Activated CD8-positive, alpha-beta memory T cell treated with anti-CD3 and anti-CD28 coated beads, Interleukin-2, amount 10 ng/mL, durations not matched to agents 7 days and 5 days (primary cell): ENCODE data around the gene DNAJC27. TPM values are rescaled to one million over a fixed set of nuclear protein-coding genes. Genes with fewer than 3 reads are reported as not detected.
A peak's percentile ranks its signal among the peaks of the same experiment; 100 is the strongest.
"Not testable (repeated sequence)": the region's sequence is repeated elsewhere in the genome, so short reads cannot be mapped to it uniquely, and the experiment has no call there.

Source experiments
- ATAC-seq: fragments of 150-1000 bp; cut with Tn5 transposase; one replicate; pipeline ENCODE4 v1.10.0; 2021; ENCODE audit warnings: moderate library complexity
- CTCF ChIA-PET: fragments of 350-600 bp; sonication (Branson Sonifier 250); formaldehyde crosslinking; loops from one replicate; lab custom pipeline; 2021; ENCODE audit warnings: antibody characterized with exemption; lab: Charles Lee
- DNase-seq: peaks from one replicate; pipeline ENCODE4 v3.0.0-alpha.2; 2020
- H3K27ac Mint-ChIP-seq: one replicate; pipeline ENCODE4 v1.8.0; 2021; ENCODE audit warnings: mild to moderate bottlenecking, mixed read lengths
- H3K27me3 Mint-ChIP-seq: one replicate; pipeline ENCODE4 v1.8.0; 2021; ENCODE audit warnings: mixed read lengths
- H3K36me3 Mint-ChIP-seq: one replicate; pipeline ENCODE4 v1.8.0; 2021; ENCODE audit warnings: mild to moderate bottlenecking, mixed read lengths
- H3K4me1 Mint-ChIP-seq: one replicate; pipeline ENCODE4 v1.8.0; 2021; ENCODE audit warnings: mixed read lengths
- H3K4me3 Mint-ChIP-seq: one replicate; pipeline ENCODE4 v1.8.0; 2021; ENCODE audit warnings: mild to moderate bottlenecking, moderate library complexity, mixed read lengths
- H3K9me3 Mint-ChIP-seq: one replicate; pipeline ENCODE4 v1.8.0; 2022; ENCODE audit warnings: low read depth, mixed read lengths
- total RNA-seq, 2 experiments: library from RNA; stranded (reverse); gene quantifications; one replicate each; pipeline ENCODE4 v1.2.3, GENCODE V29; 2021

DNAJC27 gene
- total RNA-seq = 1 to 10 TPM; 6.5 to 8.7 TPM

DNA sequence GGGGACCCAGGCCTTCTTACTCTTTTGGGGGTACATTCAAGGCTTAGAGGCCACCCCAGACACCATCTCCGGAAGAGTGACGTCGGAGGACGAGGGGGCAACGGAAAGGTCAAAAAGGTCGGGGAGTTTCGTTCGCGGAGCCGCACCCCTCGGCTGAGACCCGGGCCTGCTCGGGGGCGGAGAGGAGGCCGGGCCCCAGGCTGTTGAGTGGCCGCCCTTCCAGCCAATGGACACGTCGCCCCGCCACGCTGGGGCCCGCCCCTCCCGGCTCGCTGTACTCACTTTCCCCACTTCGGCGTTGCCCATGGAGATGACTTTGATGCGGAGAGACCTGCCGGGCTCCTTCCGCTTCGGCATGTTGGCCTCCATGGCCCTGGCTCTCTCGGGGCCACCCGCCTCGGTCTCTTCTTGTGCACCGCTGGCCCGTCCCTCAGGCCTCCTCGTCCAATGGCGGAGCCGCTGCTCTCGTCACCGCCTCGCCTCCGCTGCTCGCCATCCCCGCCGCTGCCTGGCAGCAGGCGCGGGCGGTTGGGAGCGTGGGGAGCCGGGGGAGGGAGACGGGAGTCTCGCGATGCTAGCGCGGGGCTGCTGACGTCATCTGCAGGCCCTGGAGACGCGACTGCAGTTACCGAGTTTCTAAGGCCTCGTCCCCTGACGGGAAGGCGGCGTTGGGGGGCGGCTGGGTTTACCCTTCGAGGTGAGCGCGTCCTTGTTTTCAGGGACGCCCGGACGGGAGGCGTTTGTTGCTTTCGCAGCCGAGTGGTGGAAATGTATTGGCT, at the start of gene DNAJC27:
Gene DNAJC27, minus strand, starts transcription at position 420 of the 779 bp plus-strand sequence. Its CDS starts 51 bp downstream, at position 369.
- CTCF ChIA-PET = interaction anchor here (9.0 kb wide), 1 partner anchor 156 kb away, joined by 170 read pairs; no protein-coding TSS in a partner anchor

DNA sequence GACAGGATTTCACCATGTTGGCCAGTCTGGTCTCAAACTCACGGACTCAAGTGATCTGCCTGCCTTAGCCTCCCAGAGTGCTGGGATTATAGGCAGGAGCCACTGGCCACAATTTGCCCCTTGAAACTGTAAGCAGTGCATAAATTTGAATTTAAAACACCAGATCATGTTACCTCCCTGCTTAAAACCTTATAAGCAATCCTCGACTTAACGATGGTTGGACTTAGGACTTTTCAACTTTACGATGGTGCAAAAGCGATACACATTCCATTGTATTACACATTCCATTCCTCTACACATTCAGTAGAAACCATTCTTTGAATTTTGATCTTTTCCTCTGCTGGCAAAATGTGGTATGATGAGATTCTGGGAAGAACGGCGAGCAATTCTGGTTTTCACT, 46.9 kb upstream of the DNAJC27 start:
- Mint-ChIP-seq H3K36me3 (no peaks in the 10 kb centered on the region), H3K4me3 (no peak overlapping the region), H3K27me3 (peaks cover 7% of the 10 kb centered on the region), H3K9me3 (no peaks in the 10 kb centered on the region), H3K4me1 (no peaks in the 10 kb centered on the region), H3K27ac (no peak overlapping the region)
- DNase-seq (no peak), ATAC-seq (no peak)
- CTCF ChIA-PET = interaction anchor here (0.5 kb wide), 1 partner anchor 122 kb away, joined by 4 read pairs; no protein-coding TSS in a partner anchor

More for the DNA sequence above, at the start of gene DNAJC27:
- Mint-ChIP-seq H3K27ac (peak within 1 kb of the TSS; percentile 100), H3K27me3 (no peaks in the 10 kb centered on the region), H3K4me3 (peak within 1 kb of the TSS; percentile 96), H3K4me1 (peaks cover 23% of the 10 kb centered on the region), H3K9me3 (no peaks in the 10 kb centered on the region), H3K36me3 (peaks cover 3% of the 10 kb centered on the region)
- DNase-seq (peak; percentile 98), ATAC-seq (peak; percentile 94)

DNA sequence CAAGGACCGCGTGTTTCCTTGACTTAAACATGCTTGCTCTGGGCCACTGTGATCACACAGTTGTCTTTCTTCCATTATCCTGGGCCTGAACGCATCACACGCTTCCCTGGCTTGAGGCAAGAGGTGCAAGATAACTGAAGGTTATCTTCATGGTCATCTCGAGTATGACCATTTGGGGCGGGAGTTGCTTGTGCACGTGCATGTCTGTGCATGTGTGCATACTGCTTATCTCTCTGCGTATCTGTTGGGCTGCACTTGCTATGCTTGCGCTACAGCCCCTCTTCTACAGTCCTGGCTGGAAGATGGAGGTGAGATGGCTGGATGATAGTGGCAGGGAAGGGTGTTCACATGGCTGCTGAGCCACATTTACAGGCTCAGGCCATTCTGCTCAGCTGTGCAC, 42.9 kb upstream of the DNAJC27 start:
- CTCF ChIA-PET = interaction anchor here (1.1 kb wide), 1 partner anchor 39 kb away, joined by 3 read pairs; no protein-coding TSS in a partner anchor
- Mint-ChIP-seq H3K4me1 (no peaks in the 10 kb centered on the region), H3K27ac (no peak overlapping the region), H3K27me3 (no peaks in the 10 kb centered on the region), H3K4me3 (no peak overlapping the region), H3K36me3 (no peaks in the 10 kb centered on the region), H3K9me3 (no peaks in the 10 kb centered on the region)
- ATAC-seq = no peak
- no peak for DNase-seq

DNA sequence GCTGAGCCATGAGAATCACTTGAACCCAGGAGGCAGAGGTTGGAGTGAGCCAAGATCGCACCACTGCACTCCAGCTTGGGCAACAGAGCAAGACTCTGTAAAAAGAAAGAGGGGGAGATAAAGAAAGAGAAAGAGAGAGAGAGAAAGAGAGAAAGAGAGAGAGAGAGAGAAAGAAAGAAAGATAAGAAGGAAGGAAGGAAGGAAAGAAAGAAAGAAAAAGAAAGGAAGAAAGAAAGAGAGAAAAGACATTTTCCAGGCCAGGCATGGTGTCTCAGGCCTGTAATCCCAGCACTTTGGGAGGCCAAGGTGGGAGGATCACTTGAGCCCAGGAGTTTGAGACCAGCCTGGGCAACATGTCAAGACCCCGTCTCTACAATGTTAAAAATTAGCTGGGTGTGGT, 39.6 kb upstream of the DNAJC27 start:
- CTCF ChIA-PET, H3K36me3 Mint-ChIP-seq, H3K9me3 Mint-ChIP-seq, H3K27ac Mint-ChIP-seq, H3K27me3 Mint-ChIP-seq, H3K4me1 Mint-ChIP-seq, ATAC-seq, H3K4me3 Mint-ChIP-seq, DNase-seq: not testable (repeated sequence)

DNA sequence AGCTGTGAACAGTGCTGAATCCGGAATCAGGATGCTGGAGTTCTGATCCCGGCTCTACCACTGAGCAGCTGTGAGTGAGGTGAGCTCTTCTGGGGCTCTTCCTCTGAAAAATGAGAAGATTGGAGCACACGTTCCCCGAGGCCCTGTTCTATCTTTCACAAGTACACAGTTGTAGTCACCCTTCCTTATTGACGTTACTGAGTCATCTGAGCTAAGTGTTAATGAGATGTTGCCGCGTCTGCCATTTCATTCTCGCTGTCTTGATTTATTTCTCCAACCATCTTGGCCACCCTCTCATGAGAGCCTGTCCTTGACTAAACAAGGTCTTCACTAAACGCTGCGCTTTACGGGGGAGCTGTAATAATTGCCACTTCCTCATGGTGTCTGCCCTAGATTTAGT, 38.2 kb upstream of the DNAJC27 start:
- no peaks in the 10 kb centered on the region for H3K36me3 Mint-ChIP-seq
- H3K27ac Mint-ChIP-seq = no peak overlapping the region
- H3K4me3 Mint-ChIP-seq = no peak overlapping the region
- DNase-seq = no peak
- CTCF ChIA-PET = interaction anchor here (1.4 kb wide), 1 partner anchor 120 kb away, joined by 5 read pairs; no protein-coding TSS in a partner anchor
- H3K4me1 Mint-ChIP-seq = no peaks in the 10 kb centered on the region
- no peaks in the 10 kb centered on the region for H3K9me3 Mint-ChIP-seq
- H3K27me3 Mint-ChIP-seq = no peaks in the 10 kb centered on the region
- ATAC-seq = no peak

DNA sequence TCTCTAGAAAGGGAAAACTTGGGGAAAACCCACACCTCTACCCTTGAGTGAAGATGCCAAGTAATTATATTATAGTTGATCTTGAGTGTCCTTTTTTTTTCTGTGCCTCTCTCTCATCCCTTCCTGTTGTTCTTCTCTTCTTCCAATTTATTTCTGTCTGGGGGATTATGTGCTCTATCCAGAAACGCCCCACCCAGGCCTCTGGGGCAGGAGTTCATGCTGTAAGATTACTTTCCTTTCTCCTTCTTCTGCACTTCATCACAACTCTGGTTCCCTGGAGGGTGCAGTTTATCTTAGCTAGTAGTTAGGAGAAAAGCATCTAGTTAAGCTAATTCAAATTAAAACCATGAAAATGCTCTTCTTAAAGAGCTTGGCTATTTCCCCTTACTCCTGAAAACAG, 30.3 kb upstream of the DNAJC27 start:
- no peak for DNase-seq
- no peak overlapping the region for H3K4me3 Mint-ChIP-seq
- no peaks in the 10 kb centered on the region for H3K4me1 Mint-ChIP-seq
- CTCF ChIA-PET = interaction anchor here (0.7 kb wide), 1 partner anchor 374 kb away, joined by 4 read pairs; no protein-coding TSS in a partner anchor
- no peaks in the 10 kb centered on the region for H3K9me3 Mint-ChIP-seq
- H3K36me3 Mint-ChIP-seq = no peaks in the 10 kb centered on the region
- no peaks in the 10 kb centered on the region for H3K27me3 Mint-ChIP-seq
- no peak overlapping the region for H3K27ac Mint-ChIP-seq
- ATAC-seq = no peak

DNA sequence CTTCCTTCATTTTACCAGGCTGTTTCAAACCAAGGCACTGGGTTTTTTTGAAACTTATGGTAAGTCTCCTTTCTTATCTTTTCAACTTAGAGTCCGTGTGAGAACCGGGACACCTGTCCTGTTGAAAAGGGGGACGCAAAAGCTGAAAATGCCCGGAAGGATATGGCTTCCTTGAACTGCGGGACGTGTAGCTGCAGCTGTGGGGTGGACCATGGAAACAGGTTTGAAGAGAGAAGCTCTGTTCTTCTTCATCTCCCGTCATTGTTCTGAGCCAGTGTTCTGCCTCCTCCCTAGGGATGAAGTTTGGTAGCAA, 29.5 kb upstream of the DNAJC27 start:
- H3K4me3 Mint-ChIP-seq = no peak overlapping the region
- no peaks in the 10 kb centered on the region for H3K4me1 Mint-ChIP-seq
- H3K27ac Mint-ChIP-seq = no peak overlapping the region
- ATAC-seq (no peak), DNase-seq (no peak)
- H3K27me3 Mint-ChIP-seq = no peaks in the 10 kb centered on the region
- no peaks in the 10 kb centered on the region for H3K9me3 Mint-ChIP-seq
- CTCF ChIA-PET = no interaction called here
- no peaks in the 10 kb centered on the region for H3K36me3 Mint-ChIP-seq

DNA sequence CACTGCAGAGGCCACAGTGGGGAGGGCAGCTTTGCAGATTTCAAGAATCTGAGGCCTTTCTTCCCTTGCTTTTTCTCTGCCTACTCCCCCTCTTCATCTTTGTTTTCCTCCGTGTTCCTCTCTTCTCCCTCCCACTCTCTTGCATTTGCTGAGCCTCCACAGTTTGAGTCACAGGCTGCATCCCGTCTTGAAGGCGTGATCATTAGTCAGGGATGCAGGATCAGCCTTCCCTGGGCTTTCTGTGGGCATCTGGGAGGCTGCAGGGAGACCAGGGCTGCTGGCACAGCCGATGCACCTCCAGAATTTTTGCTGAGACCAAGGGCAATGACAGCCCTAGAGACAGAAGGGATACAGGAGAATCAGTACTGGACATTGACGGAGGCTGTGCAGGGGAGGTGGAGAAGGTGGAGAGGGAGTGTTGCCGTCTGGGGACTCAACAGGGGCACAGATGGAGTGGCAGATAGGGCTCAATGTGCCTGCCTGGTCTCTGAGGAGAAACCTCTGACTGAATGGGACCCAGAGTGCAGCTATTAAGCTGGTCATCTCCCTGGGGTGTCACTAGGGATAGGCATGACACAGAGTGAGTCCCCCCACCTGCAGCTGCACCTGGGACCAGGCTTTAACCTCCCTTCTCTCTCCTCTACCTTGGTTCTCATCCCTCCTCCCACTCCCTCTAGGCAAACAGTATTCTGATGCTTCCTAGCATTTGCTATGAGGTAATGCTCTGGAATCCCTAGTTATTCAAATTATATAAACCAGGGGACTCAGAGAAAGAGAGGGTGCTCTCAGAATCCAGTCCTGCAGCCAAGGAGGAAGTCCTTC, 29.0 kb upstream of the DNAJC27 start:
- Mint-ChIP-seq H3K9me3 (no peaks in the 10 kb centered on the region), H3K4me3 (no peak overlapping the region), H3K27me3 (no peaks in the 10 kb centered on the region), H3K27ac (no peak overlapping the region), H3K4me1 (no peaks in the 10 kb centered on the region), H3K36me3 (no peaks in the 10 kb centered on the region)
- DNase-seq = no peak
- CTCF ChIA-PET = no interaction called here
- no peak for ATAC-seq

DNA sequence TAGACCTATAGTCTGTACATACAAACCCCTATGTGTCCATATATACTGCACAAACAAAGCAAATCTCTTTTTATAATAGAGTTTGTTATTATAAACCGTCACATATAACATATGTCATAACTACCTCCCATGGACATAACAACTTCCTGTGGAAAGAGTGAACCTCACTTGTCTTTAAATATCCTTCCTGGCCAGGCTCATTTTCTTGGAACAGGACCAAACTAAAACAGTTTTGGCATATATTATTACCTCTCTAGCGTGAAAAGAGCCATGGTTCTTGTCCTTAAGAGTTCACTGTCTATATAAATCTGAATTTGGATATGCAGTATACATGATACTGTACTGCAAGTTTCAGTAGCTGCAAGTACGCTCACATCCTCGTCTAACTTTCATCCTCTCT, 28.3 kb upstream of the DNAJC27 start:
- Mint-ChIP-seq H3K27ac (no peak overlapping the region), H3K9me3 (no peaks in the 10 kb centered on the region), H3K4me3 (no peak overlapping the region), H3K36me3 (no peaks in the 10 kb centered on the region), H3K4me1 (no peaks in the 10 kb centered on the region), H3K27me3 (no peaks in the 10 kb centered on the region)
- CTCF ChIA-PET = no interaction called here
- ATAC-seq = no peak
- DNase-seq = no peak

DNA sequence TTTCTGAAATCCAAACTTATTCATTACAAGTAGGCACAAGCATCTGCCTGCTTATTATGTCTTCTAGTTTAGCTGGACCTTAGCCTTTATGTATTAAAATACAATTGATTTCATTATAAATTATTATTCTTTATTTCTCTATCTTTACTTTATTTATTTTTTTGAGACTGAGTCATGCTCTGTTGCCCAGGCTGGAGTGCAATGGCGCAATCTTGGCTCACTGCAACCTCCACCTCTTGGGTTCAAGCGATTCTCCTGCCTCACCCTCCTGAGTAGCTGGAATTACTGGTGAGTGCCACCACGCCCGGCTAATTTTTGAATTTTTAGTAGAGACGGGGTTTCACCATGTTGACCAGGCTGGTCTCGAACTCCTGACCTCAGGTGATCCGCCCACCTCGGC, 27.3 kb upstream of the DNAJC27 start:
- DNase-seq, H3K27ac Mint-ChIP-seq, H3K36me3 Mint-ChIP-seq, ATAC-seq, H3K4me3 Mint-ChIP-seq, CTCF ChIA-PET, H3K4me1 Mint-ChIP-seq, H3K9me3 Mint-ChIP-seq, H3K27me3 Mint-ChIP-seq: not testable (repeated sequence)

DNA sequence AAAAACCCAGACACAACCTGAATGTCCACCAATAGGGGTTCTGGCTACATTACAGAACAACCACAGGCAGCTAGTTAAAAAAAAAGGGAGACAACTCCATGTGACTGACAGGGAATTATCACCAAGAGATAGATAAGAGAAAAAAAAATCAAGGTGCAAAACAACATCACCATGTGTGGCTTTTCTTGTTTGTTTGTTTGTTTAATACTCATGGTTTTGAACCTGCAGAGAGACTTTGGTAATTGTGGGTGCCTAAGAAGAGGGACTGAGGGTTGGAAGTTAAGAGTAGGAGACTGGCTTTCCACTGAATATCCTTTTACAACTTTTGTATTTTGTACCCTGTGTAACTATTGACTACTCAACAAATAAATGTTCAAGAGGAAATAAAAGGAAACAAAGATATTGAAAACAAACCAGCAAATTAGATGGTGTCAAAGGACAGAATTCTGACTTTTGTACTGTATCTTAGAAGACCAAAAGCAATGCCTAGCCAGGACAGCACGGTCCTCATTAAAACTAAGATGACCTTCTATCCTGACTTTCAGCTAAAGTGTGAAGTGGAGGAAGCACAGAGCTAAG, 22.5 kb upstream of the DNAJC27 start:
- Mint-ChIP-seq H3K4me1 (no peaks in the 10 kb centered on the region), H3K27ac (no peak overlapping the region), H3K9me3 (no peaks in the 10 kb centered on the region), H3K4me3 (no peak overlapping the region), H3K36me3 (no peaks in the 10 kb centered on the region), H3K27me3 (peaks cover 19% of the 10 kb centered on the region)
- CTCF ChIA-PET = interaction anchor here (3.2 kb wide), 1 partner anchor 19 kb away, joined by 11 read pairs; no protein-coding TSS in a partner anchor
- DNase-seq = no peak
- no peak for ATAC-seq

DNA sequence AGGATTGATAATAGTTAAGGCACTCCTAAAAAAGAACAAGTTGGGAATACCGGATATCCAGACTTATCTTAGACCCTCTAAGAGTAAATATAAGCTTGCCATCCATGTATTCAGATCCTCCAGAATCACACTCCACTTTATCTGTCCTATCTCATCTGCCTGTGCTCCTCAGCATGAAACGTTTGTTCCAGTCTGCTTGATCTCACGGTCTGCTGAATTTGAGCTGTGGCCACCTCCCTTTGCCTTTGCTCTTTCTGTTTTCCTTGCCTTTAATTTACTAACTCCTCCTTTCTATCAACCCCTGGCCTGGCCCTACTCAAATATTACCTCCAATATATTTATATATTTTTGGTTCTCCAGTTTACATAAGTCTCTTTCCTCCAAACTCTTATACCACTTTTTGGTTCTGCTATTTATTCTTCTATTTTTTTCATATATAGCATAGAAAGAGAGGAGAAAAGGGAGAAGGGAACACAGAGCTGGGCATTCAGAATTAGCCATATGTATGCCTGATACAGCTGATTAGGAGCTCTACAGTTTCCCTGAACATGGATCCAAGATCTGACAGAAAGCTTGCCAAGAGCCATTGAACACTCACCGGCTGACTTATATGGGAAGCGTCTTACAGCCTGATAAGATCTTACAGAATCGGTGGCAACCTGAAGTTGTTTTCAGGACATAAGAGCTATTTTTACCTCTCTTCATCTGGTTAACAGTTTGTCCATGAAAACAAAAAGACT, 21.8 kb upstream of the DNAJC27 start:
- Mint-ChIP-seq H3K4me3 (no peak overlapping the region), H3K27me3 (peaks cover 19% of the 10 kb centered on the region), H3K36me3 (no peaks in the 10 kb centered on the region), H3K4me1 (no peaks in the 10 kb centered on the region), H3K27ac (no peak overlapping the region), H3K9me3 (no peaks in the 10 kb centered on the region)
- CTCF ChIA-PET = interaction anchor here (3.2 kb wide), 1 partner anchor 18 kb away, joined by 11 read pairs; no protein-coding TSS in a partner anchor
- ATAC-seq (no peak), DNase-seq (no peak)

DNA sequence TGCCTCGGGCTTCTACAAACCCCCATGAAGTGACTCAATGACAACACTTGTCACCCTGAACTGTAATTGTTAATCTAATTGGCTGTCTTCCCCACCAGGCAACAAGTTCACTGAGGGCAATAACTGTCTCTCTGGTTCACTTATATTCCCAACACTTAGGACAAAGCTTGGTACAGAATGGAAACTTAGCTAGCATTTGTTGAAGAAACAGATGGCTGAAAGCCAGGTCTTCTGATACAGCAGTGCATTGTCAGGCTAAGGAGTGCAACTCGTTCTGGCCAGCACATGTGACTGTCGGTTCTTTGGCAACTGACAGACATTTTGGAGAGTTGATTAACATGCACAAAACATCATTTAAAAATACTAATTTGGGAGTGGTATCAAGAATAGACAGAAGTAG, 14.6 kb upstream of the DNAJC27 start:
- Mint-ChIP-seq H3K27ac (no peak overlapping the region), H3K36me3 (no peaks in the 10 kb centered on the region), H3K9me3 (no peaks in the 10 kb centered on the region), H3K27me3 (peaks cover 7% of the 10 kb centered on the region), H3K4me1 (no peaks in the 10 kb centered on the region), H3K4me3 (no peak overlapping the region)
- CTCF ChIA-PET = interaction anchor here (2.6 kb wide), 1 partner anchor 11 kb away, joined by 16 read pairs; no protein-coding TSS in a partner anchor
- DNase-seq (no peak), ATAC-seq (no peak)
